ENCODE data around the gene PGPEP1. TPM values are rescaled to one million over a fixed set of nuclear protein-coding genes. Genes with fewer than 3 reads are reported as not detected.

PGPEP1 gene
- total RNA-seq, 1 donor from 2014 or later = 38.8 TPM

GRCh38 chr19:18333680-18334079 is 6.7 kb upstream of the PGPEP1 start:
- no peak for TF ChIP-seq CTCF (IDR thresholded peaks at IDR 0.05; ENCODE audit: borderline replicate concordance)
- no peaks in the 10 kb centered on the region for H3K27me3 ChIP-seq (ENCODE audit: low read depth)
- no peaks in the 10 kb centered on the region for H3K36me3 ChIP-seq
- no peaks in the 10 kb centered on the region for H3K9me3 ChIP-seq (replicated peaks)
- H3K4me3 ChIP-seq = no peak overlapping the region
- H3K27ac ChIP-seq (replicated peaks) = no peak overlapping the region
- peaks cover 16% of the 10 kb centered on the region for H3K4me1 ChIP-seq
- intact Hi-C loops (cut with micrococcal nuclease) = no loop called here
- DNase-seq = no peak

GRCh38 chr19:18336121-18336520 is 4.3 kb upstream of the PGPEP1 start:
- DNase-seq = no peak

GRCh38 chr19:18338541-18338940 is 1.9 kb upstream of the PGPEP1 start:
- intact Hi-C loops (cut with micrococcal nuclease) = no loop called here
- Histone ChIP-seq H3K4me3 (no peak overlapping the region), H3K9me3 (replicated peaks) (no peaks in the 10 kb centered on the region), H3K36me3 (no peaks in the 10 kb centered on the region), H3K27me3 (ENCODE audit: low read depth) (no peaks in the 10 kb centered on the region), H3K4me1 (peaks cover 33% of the 10 kb centered on the region), H3K27ac (replicated peaks) (peak overlapping the region; percentile 86)
- no peak for DNase-seq
- TF ChIP-seq CTCF (IDR thresholded peaks at IDR 0.05; ENCODE audit: borderline replicate concordance) = no peak

More at GRCh38 chr19:18336121-18336520, 4.3 kb upstream of the PGPEP1 start:
- Histone ChIP-seq H3K27ac (replicated peaks) (no peak overlapping the region), H3K4me3 (no peak overlapping the region), H3K4me1 (peaks cover 24% of the 10 kb centered on the region), H3K36me3 (no peaks in the 10 kb centered on the region), H3K9me3 (replicated peaks) (no peaks in the 10 kb centered on the region), H3K27me3 (ENCODE audit: low read depth) (no peaks in the 10 kb centered on the region)
- TF ChIP-seq CTCF (IDR thresholded peaks at IDR 0.05; ENCODE audit: borderline replicate concordance) = no peak
- intact Hi-C loops (cut with micrococcal nuclease) = no loop called here

GRCh38 chr19:18339723-18340122 is 675 bp upstream of the PGPEP1 start:
- Histone ChIP-seq H3K9me3 (replicated peaks) (no peaks in the 10 kb centered on the region), H3K27ac (replicated peaks) (peak overlapping the region; percentile 82), H3K4me1 (peaks cover 33% of the 10 kb centered on the region), H3K27me3 (ENCODE audit: low read depth) (no peaks in the 10 kb centered on the region), H3K4me3 (peak overlapping the region; percentile 84), H3K36me3 (peaks cover 2% of the 10 kb centered on the region)
- DNase-seq = no peak
- peak; percentile 22 for TF ChIP-seq CTCF (IDR thresholded peaks at IDR 0.05; ENCODE audit: borderline replicate concordance)
- intact Hi-C loops (cut with micrococcal nuclease) = no loop called here

- Histone ChIP-seq H3K4me3 (peak overlapping the region; percentile 84), H3K9me3 (replicated peaks) (no peaks in the 10 kb centered on the region), H3K4me1 (peaks cover 33% of the 10 kb centered on the region), H3K36me3 (peaks cover 7% of the 10 kb centered on the region), H3K27ac (replicated peaks) (peak overlapping the region; percentile 82), H3K27me3 (ENCODE audit: low read depth) (no peaks in the 10 kb centered on the region)
- intact Hi-C loops (cut with micrococcal nuclease) = no loop called here
- peak; percentile 7 for TF ChIP-seq CTCF (IDR thresholded peaks at IDR 0.05; ENCODE audit: borderline replicate concordance)
- DNase-seq = peak; percentile 48
Measured at GRCh38 chr19:18340990-18341868, 831 bp downstream of the PGPEP1 start.
